GM21576 (cell line): ENCODE results near the gene ACYP2.
"Not testable (repeated sequence)": the region's sequence is repeated elsewhere in the genome, so short reads cannot be mapped to it uniquely, and the experiment has no call there.

ENCODE experiments used
- ATAC-seq: cut with Tn5 transposase; IDR thresholded peaks from one replicate; pipeline ENCODE4 v1.9.1; 2021; ENCODE audit warnings: mild to moderate bottlenecking, moderate library complexity; ENCODE audit not compliant: unreplicated experiment

The ACYP2 gene

GRCh38 chr2:54096141-54096540 is 19.3 kb upstream of the ACYP2 start:
- not testable (repeated sequence) for ATAC-seq

- no peak for ATAC-seq
Measured at GRCh38 chr2:54097124-54097523, 18.3 kb upstream of the ACYP2 start.

- ATAC-seq: no peak
Measured at GRCh38 chr2:54099370-54099769, 16.0 kb upstream of the ACYP2 start.

- ATAC-seq: peak; percentile 82
Measured at GRCh38 chr2:54099829-54100585, 15.4 kb upstream of the ACYP2 start.

- ATAC-seq: no peak
Measured at GRCh38 chr2:54100772-54101171, 14.6 kb upstream of the ACYP2 start.

GRCh38 chr2:54103454-54104314 is 11.7 kb upstream of the ACYP2 start:
- ATAC-seq: peak; percentile 45

- ATAC-seq: peak; percentile 77
Measured at GRCh38 chr2:54106631-54107454, 8.6 kb upstream of the ACYP2 start.

GRCh38 chr2:54107455-54107764 is 8.0 kb upstream of the ACYP2 start:
- ATAC-seq: no peak

GRCh38 chr2:54107903-54108615 is 7.4 kb upstream of the ACYP2 start:
- no peak for ATAC-seq

GRCh38 chr2:54109848-54110247 is 5.6 kb upstream of the ACYP2 start:
- ATAC-seq: no peak

- not testable (repeated sequence) for ATAC-seq
Measured at GRCh38 chr2:54114479-54114878, 936 bp upstream of the ACYP2 start.

- no peak for ATAC-seq
Measured at GRCh38 chr2:54114936-54115283, 505 bp upstream of the ACYP2 start.

GRCh38 chr2:54116598-54116997 is 1.2 kb downstream of the ACYP2 start:
- ATAC-seq: not testable (repeated sequence)

- ATAC-seq: no peak
Measured at GRCh38 chr2:54120950-54121349, 5.5 kb downstream of the ACYP2 start.

GRCh38 chr2:54122171-54122935 is 6.9 kb downstream of the ACYP2 start:
- no peak for ATAC-seq

- no peak for ATAC-seq
Measured at GRCh38 chr2:54122939-54123338, 7.5 kb downstream of the ACYP2 start.

- not testable (repeated sequence) for ATAC-seq
Measured at GRCh38 chr2:54127174-54127573, 11.8 kb downstream of the ACYP2 start.

- no peak for ATAC-seq
Measured at GRCh38 chr2:54133056-54133455, 17.6 kb downstream of the ACYP2 start.

GRCh38 chr2:54139210-54139609 is 23.8 kb downstream of the ACYP2 start:
- ATAC-seq: no peak

- no peak for ATAC-seq
Measured at GRCh38 chr2:54143780-54144179, 28.4 kb downstream of the ACYP2 start.
